Activated CD4-positive, alpha-beta T cell treated with anti-CD3 and anti-CD28 coated beads, Interleukin-2, amount 50 U/mL, for 4 hours (primary cell): Measurements from ENCODE around the gene C5AR2.

Experiments used
- DNase-seq, 2 experiments: peaks; one replicate each; pipeline ENCODE4 v3.0.0-alpha.2; 2020

The C5AR2 gene

DNA sequence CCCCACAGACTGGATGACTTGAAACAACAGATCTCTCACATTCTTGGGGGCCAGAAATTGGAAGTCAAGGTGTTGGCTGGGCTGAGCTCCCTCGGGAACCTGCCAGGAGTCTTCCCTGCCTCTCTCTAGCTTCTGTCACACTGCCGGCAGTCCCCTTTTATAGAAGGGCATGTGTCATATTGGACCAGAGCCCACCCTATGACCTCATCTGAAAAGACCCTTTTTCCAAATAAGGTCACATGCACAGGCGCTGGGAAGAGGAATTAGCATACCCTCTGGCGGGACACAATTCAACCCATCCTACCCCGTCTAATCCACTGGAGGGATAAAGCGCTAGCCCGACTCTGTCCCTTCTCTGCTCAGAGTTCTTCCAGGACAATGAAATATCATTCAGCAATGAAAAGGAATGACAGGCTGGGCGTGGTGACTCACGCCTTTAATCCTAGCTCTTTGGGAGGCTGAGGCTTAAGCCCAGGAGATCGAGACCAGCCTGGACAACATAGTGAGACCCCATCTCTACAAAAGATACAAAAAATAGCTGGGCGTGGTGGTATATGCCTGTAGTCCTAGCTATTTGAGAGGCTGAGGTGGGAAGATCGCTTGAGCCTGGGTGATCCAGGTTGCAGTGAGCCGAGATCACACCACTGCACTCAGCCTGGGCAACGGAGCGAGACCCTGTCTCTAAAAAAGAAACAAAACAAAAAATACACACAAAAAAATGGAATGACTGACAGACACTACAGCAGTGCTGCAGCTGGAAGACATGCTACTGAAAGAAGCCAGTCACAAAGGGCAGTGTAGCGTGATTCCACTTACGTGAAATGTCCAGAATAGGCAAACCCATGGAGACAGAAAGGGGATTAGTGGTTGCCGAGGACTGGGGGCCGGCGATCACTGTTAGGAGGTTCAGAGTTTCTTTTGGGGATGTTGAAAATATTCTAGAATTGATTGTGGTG, 58.8 kb downstream of the C5AR2 start:
- no peak for DNase-seq

DNA sequence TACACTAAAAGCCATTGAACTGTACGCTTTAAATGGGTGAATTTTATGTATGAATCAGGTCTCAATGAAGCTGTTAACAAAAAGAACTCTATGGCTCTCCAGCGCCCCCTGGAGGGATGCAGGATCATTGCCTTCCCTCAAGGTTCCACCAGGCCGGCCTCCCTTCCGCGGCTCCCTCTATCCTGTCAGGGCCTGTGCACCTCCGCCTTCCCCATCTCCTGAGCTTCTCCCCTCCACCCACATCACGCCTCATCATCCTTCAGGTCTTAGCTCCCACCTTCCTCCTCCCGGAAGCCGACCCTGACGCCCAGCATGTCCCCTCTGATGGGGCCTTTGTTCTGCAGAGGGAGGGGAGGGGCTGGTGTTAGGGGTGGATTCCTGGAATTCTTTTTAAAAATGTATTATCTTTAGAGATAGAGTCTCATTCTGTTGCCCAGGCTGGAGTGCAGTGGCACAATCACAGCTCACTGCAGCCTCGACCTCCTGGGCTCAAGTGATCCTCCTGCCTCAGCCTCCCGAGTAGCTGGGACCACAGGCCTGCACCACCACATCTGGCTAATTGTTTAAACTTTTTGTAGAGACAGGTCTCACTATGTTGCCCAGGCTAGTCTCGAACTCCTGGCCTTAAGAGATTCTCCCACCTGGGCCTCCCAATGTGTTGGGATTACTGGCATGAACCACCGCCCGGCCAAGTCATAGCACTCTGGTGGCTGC, 59.7 kb downstream of the C5AR2 start:
- peak; percentile 79 to 82 for DNase-seq
